ENCODE results near the gene ZKSCAN5.
"Not testable (repeated sequence)": the region's sequence is repeated elsewhere in the genome, so short reads cannot be mapped to it uniquely, and the experiment has no call there.

ZKSCAN5 gene

DNA sequence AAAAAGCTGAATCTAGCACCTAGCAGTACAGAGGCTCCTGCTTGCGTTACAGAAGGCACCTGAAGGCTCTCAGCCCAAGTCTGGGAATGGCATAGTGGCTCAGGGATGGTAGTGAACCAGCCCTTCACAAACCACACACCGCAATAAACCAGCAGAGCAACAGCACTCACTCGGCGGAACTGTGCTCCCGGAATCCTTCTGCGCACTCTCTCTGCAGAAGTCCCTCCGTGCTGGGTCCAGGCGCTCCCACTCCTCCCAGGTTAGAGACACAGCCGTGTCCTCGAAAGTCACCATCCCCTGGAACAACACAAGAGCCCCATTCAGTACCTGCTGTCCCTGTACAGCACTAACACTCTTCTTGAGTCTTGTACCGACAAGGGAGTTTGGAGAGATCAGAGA is 5.9 kb upstream of the ZKSCAN5 start:
- Histone ChIP-seq H3K9me3 (no peaks in the 10 kb centered on the region), H3K27me3 (no peaks in the 10 kb centered on the region), H3K36me3 (peaks cover 51% of the 10 kb centered on the region), H3K4me3 (ENCODE audit: low read depth in 1 of 2, low read length in 1 of 2) (peak overlapping the region; percentile 76 to 95), H3K27ac (peak overlapping the region; percentile 92), H3K4me1 (ENCODE audit: control insufficient read depth in 1 of 2, insufficient read depth in 1 of 2, low read depth in 1 of 2, low read length in 1 of 2) (peaks cover 28% of the 10 kb centered on the region in 2 experiments)
- TF ChIP-seq, protein P1, sequence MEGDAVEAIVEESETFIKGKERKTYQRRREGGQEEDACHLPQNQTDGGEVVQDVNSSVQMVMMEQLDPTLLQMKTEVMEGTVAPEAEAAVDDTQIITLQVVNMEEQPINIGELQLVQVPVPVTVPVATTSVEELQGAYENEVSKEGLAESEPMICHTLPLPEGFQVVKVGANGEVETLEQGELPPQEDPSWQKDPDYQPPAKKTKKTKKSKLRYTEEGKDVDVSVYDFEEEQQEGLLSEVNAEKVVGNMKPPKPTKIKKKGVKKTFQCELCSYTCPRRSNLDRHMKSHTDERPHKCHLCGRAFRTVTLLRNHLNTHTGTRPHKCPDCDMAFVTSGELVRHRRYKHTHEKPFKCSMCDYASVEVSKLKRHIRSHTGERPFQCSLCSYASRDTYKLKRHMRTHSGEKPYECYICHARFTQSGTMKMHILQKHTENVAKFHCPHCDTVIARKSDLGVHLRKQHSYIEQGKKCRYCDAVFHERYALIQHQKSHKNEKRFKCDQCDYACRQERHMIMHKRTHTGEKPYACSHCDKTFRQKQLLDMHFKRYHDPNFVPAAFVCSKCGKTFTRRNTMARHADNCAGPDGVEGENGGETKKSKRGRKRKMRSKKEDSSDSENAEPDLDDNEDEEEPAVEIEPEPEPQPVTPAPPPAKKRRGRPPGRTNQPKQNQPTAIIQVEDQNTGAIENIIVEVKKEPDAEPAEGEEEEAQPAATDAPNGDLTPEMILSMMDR (IDR thresholded peaks at IDR 0.05) = no peak

DNA sequence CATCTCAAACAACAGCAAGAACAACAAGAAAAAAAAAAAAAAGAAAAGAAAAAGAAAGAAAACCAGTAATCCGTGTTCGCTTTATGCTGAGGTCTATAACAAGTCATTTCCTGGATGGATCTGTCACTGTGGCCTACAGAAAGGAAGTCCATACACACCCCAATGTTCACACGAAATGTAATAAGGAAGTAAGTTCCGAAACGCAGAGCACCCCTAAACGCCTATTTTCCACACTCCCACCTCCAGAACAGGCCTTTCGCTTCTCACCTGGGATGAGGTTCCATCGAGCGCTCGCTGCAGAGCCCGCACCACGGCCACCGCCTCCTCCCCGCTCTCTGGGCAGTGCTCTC is 5.1 kb upstream of the ZKSCAN5 start:
- peak overlapping the region; percentile 76 to 95 for H3K4me3 ChIP-seq (ENCODE audit: low read depth in 1 of 2, low read length in 1 of 2)
- peak overlapping the region; percentile 92 for H3K27ac ChIP-seq
- peaks cover 43% of the 10 kb centered on the region for H3K36me3 ChIP-seq
- peaks cover 33 to 34% of the 10 kb centered on the region in 2 experiments for H3K4me1 ChIP-seq (ENCODE audit: control insufficient read depth in 1 of 2, insufficient read depth in 1 of 2, low read depth in 1 of 2, low read length in 1 of 2)
- no peaks in the 10 kb centered on the region for H3K27me3 ChIP-seq
- TF ChIP-seq, protein P1 (IDR thresholded peaks at IDR 0.05) = no peak
- no peaks in the 10 kb centered on the region for H3K9me3 ChIP-seq

DNA sequence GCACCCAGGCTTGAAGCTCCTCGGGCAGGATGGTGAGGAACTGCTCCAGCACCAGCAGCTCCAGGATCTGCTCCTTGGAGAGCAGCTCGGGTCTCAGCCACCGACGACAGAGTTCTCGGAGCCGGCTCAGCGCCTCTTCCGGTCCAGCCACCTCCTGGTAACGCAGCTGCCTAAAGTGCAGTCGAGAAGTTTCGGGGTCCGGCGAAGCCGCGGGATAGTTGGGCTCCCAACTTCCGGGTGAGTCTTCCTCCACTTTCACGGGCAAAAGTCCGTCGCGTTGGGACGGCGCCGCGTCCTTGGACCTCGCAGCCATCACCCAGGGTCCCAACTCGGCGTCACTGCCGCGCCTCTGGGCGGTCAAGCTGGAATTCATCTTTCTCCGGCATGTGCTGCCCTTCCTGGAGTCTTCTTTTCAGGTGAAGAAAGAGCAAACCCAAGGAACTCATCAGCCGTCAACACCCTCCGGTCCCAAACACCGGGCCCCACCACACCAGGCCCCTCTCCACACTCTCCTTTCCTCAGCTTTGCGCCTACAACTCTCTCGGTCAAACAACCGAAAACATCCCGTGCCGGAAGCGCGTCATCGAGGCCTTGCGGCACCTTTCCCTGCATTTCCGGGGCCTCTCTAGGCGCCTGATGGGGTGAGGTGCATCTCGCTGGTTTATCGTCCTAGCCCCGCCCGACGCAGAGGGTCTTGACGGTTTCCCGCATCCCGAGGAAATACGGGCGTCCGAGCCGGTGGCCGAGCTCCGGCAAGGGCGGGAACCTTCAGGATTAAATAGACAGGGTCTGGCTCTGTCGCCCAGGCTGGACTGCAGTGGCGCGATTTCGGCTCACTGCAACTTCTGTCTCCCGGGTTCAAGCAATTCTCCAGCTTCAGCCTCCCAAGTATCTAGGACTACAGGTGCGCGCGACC is 4.5 kb upstream of the ZKSCAN5 start, which contains the start of gene ZNF394:
TSS of gene ZNF394 (minus strand) at position 561 of the 916 bp plus-strand sequence. CDS start at position 373, 188 bp downstream.
- peaks cover 37% of the 10 kb centered on the region for H3K36me3 ChIP-seq
- peaks cover 33 to 34% of the 10 kb centered on the region in 2 experiments for H3K4me1 ChIP-seq (ENCODE audit: control insufficient read depth in 1 of 2, insufficient read depth in 1 of 2, low read depth in 1 of 2, low read length in 1 of 2)
- H3K27me3 ChIP-seq = no peaks in the 10 kb centered on the region
- TF ChIP-seq, protein P1 (IDR thresholded peaks at IDR 0.05) = peak; percentile 34
- peak within 1 kb of the TSS; percentile 76 to 95 for H3K4me3 ChIP-seq (ENCODE audit: low read depth in 1 of 2, low read length in 1 of 2)
- H3K9me3 ChIP-seq = no peaks in the 10 kb centered on the region
- H3K27ac ChIP-seq = peak within 1 kb of the TSS; percentile 92

DNA sequence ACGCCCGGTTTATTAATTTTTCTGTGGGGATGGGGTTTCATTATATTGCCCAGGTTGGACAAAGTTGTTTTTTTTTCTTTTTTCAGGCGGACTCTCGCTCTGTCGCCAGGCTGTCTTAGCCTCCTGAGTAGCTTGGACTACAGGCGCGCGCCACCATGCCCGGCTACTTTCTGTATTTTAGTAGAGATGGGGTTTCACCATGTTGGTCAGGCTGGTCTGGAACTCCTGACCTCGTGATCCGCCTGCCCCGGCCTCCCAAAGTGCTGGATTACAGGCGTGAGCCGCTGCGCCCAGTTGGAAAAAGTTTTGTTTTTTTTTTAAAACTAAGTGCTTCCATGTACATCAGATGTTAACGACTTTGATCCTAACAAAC is 3.8 kb upstream of the ZKSCAN5 start:
- TF ChIP-seq, protein P1 (IDR thresholded peaks at IDR 0.05) = no peak
- H3K4me3 ChIP-seq (ENCODE audit: low read depth in 1 of 2, low read length in 1 of 2) = peak overlapping the region; percentile 76 to 95
- H3K4me1 ChIP-seq (ENCODE audit: control insufficient read depth in 1 of 2, insufficient read depth in 1 of 2, low read depth in 1 of 2, low read length in 1 of 2) = peaks cover 37 to 38% of the 10 kb centered on the region in 2 experiments

DNA sequence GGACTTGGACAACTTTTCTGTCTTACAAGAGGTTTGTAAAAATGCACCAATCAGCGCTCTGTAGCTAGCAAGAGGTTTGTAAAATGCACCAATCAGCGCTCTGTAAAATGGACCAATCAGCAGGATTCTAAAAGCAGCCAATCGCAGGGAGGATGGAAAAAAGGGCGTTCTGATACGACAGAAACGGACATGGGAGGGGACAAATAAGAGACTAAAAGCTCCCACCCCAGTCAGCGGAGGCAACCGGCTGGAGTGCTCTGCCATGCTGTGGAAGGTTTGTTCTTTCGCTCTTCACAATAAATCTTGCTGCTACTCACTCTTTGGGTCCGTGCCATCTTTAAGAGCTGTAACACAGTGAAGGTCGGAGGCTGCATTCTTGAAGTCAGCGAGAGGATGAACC is 3.2 kb upstream of the ZKSCAN5 start:
- not testable (repeated sequence) for H3K9me3 ChIP-seq, H3K27me3 ChIP-seq, H3K27ac ChIP-seq
- Histone ChIP-seq H3K4me1 (ENCODE audit: control insufficient read depth in 1 of 2, insufficient read depth in 1 of 2, low read depth in 1 of 2, low read length in 1 of 2) (peaks cover 43 to 44% of the 10 kb centered on the region in 2 experiments), H3K4me3 (ENCODE audit: low read depth in 1 of 2, low read length in 1 of 2) (peak overlapping the region; percentile 76 to 95), H3K36me3 (peaks cover 24% of the 10 kb centered on the region)

More for the DNA sequence above, 3.8 kb upstream of the ZKSCAN5 start:
- H3K27me3 ChIP-seq = no peaks in the 10 kb centered on the region
- H3K9me3 ChIP-seq = no peaks in the 10 kb centered on the region
- peaks cover 30% of the 10 kb centered on the region for H3K36me3 ChIP-seq
- peak overlapping the region; percentile 92 for H3K27ac ChIP-seq

DNA sequence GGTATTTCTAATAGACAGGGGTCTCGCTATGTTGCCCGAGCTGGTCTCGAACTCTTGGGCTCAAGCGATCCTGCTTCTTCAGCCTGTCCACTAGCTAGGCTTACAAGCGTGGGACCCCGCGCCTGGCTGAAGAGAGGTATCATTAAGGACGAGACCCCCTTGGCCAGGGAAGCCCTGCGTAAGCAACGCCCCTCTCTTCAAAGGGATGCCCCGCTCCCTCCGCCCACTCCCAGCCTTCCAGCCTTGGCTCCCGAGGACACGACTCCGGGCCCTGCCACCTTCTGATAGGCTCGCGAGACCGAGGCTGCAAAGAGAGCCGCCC is 220 bp upstream of the ZKSCAN5 start:
- Histone ChIP-seq H3K4me1 (ENCODE audit: control insufficient read depth in 1 of 2, insufficient read depth in 1 of 2, low read depth in 1 of 2, low read length in 1 of 2) (peaks cover 30 to 32% of the 10 kb centered on the region in 2 experiments), H3K27me3 (no peaks in the 10 kb centered on the region), H3K27ac (peak overlapping the region; percentile 90), H3K36me3 (no peaks in the 10 kb centered on the region), H3K4me3 (ENCODE audit: low read depth in 1 of 2, low read length in 1 of 2) (peak overlapping the region; percentile 91 to 92), H3K9me3 (no peaks in the 10 kb centered on the region)
- TF ChIP-seq, protein P1 (IDR thresholded peaks at IDR 0.05) = no peak
